Right lobe of liver (tissue), 6 donors: ENCODE data around the gene IGDCC3. TPM values are rescaled to one million over a fixed set of nuclear protein-coding genes. Genes with fewer than 3 reads are reported as not detected.

Source experiments
- ATAC-seq, 4 donors: fragments of 200-7000 bp; cut with Tn5 transposase; one replicate each; pipeline ENCODE4 v1.9.1; 2020; ENCODE audit warnings: mild to moderate bottlenecking in 4 of 4, moderate library complexity in 4 of 4
- DNase-seq, 3 donors: peaks; one replicate each; pipeline ENCODE4 v3.0.0-alpha.2; 2020
- H3K27ac ChIP-seq, 3 donors: fragments of 200-600 bp; one replicate each; pipeline ENCODE4 v1.8.0; 2022
- H3K27me3 ChIP-seq, 2 donors: fragments of 200-600 bp; one replicate each; pipeline ENCODE4 v1.8.0; 2022
- H3K36me3 ChIP-seq, 4 donors: fragments of 200-600 bp; sonication (generic) in 1 of 4; one replicate each; pipeline versions ENCODE4 v1.5.1 to v1.8.0; 2017 to 2022; ENCODE audit warnings: control low read depth in 1 of 4
- H3K4me1 ChIP-seq, 4 donors: fragments of 200-600 bp; sonication (generic) in 1 of 4; one replicate each; pipeline versions ENCODE4 v1.5.1 to v1.8.0; 2017 to 2022; ENCODE audit warnings: control low read depth in 1 of 4
- H3K4me3 ChIP-seq, 3 donors: fragments of 200-600 bp; one replicate each; pipeline ENCODE4 v1.8.0; 2022
- H3K9me3 ChIP-seq, 4 donors: fragments of 200-600 bp; sonication (generic) in 1 of 4; one replicate each; pipeline versions ENCODE4 v1.5.1 to v1.8.0; 2017 to 2022; ENCODE audit warnings: control low read depth in 1 of 4
- CTCF ChIP-seq, 4 donors: fragments of 200-600 bp in 3 of 4; fragments of 450-650 bp in 1 of 4; IDR thresholded peaks; one replicate each; pipeline versions ENCODE4 v1.5.1 to v1.8.0; 2016 to 2022; ENCODE audit warnings: antibody characterized with exemption in 4 of 4, mild to moderate bottlenecking in 2 of 4
- POLR2A ChIP-seq: fragments of 450-650 bp; IDR thresholded peaks from one replicate; pipeline ENCODE4 v1.6.1; 2017; ENCODE audit warnings: antibody characterized with exemption, mild to moderate bottlenecking
- WGBS: methylation state at CpG from one replicate; pipeline ENCODE4 v1.1.6; 2018; ENCODE audit warnings: low coverage, low lambda C conversion rate; ENCODE audit not compliant: insufficient coverage; ENCODE audit errors: missing lambda C conversion rate; 5-methylcytosine and 5-hydroxymethylcytosine counted together
- intact Hi-C, 2 donors: fragments of 100-400 bp; cut with DNase I; formaldehyde crosslinking; loops; one replicate each; pipeline versions ENCODE4 v1.11.2 to v1.14.1; 2022
- total RNA-seq, 6 experiments: library from RNA; depleted of rRNA in 2 of 6; stranded (reverse); fragments of >200 nt in 2 of 6; fragmentation: NEBNext Ultra II Directional in 3 of 6; extraction: Animal tissue kit (Norgen Biotek cat#: 25700) in 3 of 6; gene quantifications; one replicate each; pipeline versions ENCODE4 v1.1.0 to v1.2.4, GENCODE V29; 2016 to 2023
- donor health status: DM: no; HTN: yes; CAD: no.
- donor health status: DM: no; HTN: no; CAD: no.
- donor health status: DM: no; HTN: no; CAD: no.
- donor health status: DM: no; HTN: yes; CAD: no.
- donor health status: DM: no; HTN: yes; CAD: no.

The IGDCC3 gene
- total RNA-seq, 6 experiments from 2014 or later, result not detected

DNA sequence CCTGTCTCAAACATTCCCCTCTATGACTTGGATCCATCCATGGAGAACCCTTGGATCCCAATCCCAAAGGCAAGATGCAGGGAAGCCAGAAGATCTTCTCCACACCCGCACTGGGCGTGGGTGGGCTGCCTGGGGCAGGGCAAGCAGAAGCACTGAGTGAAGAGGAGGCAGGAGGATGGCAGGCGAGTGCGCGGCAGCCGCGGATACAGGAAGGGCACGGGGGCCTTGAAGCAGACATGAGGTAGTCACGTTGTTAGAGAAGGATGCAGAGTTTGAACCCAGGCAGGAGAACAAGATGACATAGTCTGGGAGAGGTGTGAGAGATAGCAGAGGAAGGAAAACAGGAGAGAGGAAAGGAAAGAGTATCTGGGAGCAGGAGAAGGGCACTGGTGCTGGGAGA is 5.1 kb upstream of the IGDCC3 start:
- intact Hi-C loops, result no loop called here
- DNase-seq, result no peak
- no peaks in the 10 kb centered on the region for H3K9me3 ChIP-seq
- no peak overlapping the region for H3K4me3 ChIP-seq
- ATAC-seq, result no peak
- H3K27ac ChIP-seq, result no peak overlapping the region
- no peaks in the 10 kb centered on the region for H3K36me3 ChIP-seq
- 66% methylated on average over 9 of the region's 9 CpGs for WGBS
- H3K4me1 ChIP-seq, result peaks cover 0 to 4% (median 3%) of the 10 kb centered on the region in 4 donors
- no peak for TF ChIP-seq POLR2A
- no peak for TF ChIP-seq CTCF (IDR thresholded peaks at IDR 0.05)
- peaks cover 0 to 11% of the 10 kb centered on the region in 2 donors for H3K27me3 ChIP-seq

DNA sequence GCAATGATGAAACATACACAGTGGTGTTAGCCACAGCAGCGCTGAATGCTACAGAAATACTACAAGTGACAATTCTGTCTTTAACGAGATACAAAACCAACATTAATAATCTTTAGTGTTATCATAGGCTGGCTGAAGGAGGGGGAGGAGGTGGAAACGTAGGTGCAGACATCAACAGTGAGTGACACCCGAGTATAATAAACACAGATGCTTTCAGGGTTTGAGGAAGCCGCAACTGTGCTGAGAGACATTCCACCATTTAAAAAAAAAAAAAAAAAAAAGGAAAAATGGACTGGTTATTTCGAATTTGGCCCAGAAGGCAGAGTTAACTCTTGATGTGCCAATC is 4.3 kb upstream of the IGDCC3 start:
- Histone ChIP-seq H3K9me3 (no peaks in the 10 kb centered on the region), H3K27me3 (peaks cover 0 to 15% of the 10 kb centered on the region in 2 donors), H3K27ac (no peak overlapping the region), H3K36me3 (no peaks in the 10 kb centered on the region), H3K4me1 (peaks cover 0 to 7% (median 3%) of the 10 kb centered on the region in 4 donors), H3K4me3 (no peak overlapping the region)
- 65% methylated on average over 6 of the region's 6 CpGs for WGBS
- intact Hi-C loops, result no loop called here
- no peak for TF ChIP-seq CTCF (IDR thresholded peaks at IDR 0.05)
- TF ChIP-seq POLR2A, result no peak
- ATAC-seq (no peak), DNase-seq (no peak)

GRCh38 chr15:65381445-65382145 is 3.8 kb upstream of the IGDCC3 start:
- WGBS, result 63% methylated on average over 1 of the region's 1 CpG
- peaks cover 0 to 10% (median 3%) of the 10 kb centered on the region in 4 donors for H3K4me1 ChIP-seq
- H3K27ac ChIP-seq, result no peak overlapping the region
- no peak for ATAC-seq
- peaks cover 0 to 20% of the 10 kb centered on the region in 2 donors for H3K27me3 ChIP-seq
- DNase-seq, result no peak
- no peaks in the 10 kb centered on the region for H3K9me3 ChIP-seq
- no peak for TF ChIP-seq CTCF (IDR thresholded peaks at IDR 0.05)
- TF ChIP-seq POLR2A, result no peak
- H3K36me3 ChIP-seq, result no peaks in the 10 kb centered on the region
- intact Hi-C loops, result no loop called here
- H3K4me3 ChIP-seq, result no peak overlapping the region

DNA sequence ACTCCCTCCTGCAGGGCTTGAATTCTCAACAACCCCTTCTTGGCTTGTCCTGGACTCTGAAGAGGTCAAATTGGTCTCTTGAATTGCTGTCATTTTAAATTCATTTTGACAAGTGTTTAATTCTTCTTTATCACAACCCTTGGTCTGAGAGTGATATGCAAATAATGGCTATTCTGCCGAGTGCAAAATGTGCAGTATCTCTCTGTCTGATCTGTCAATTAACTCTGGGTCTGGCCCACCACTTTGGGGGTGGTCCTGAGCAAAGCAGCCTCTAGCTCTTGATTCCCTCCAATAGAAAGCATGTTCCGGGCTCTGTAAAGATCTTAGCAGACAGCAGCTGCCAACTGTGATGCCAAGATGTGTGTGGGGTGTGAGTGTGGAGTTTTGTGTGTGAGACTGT is 2.2 kb upstream of the IGDCC3 start:
- H3K4me3 ChIP-seq, result no peak overlapping the region
- no peaks in the 10 kb centered on the region for H3K9me3 ChIP-seq
- DNase-seq, result no peak
- peaks cover 0 to 10% (median 2%) of the 10 kb centered on the region in 4 donors for H3K4me1 ChIP-seq
- peaks cover 0 to 28% of the 10 kb centered on the region in 2 donors for H3K27me3 ChIP-seq
- no peak for ATAC-seq
- intact Hi-C loops, result no loop called here
- no peaks in the 10 kb centered on the region for H3K36me3 ChIP-seq
- WGBS, result 71% methylated on average over 2 of the region's 2 CpGs
- TF ChIP-seq POLR2A (no peak), CTCF (IDR thresholded peaks at IDR 0.05) (no peak)
- no peak overlapping the region for H3K27ac ChIP-seq
